Esophagus muscularis mucosa (tissue), 4 donors: Measurements from ENCODE around the gene CDH4. TPM values are rescaled to one million over a fixed set of nuclear protein-coding genes. Genes with fewer than 3 reads are reported as not detected.

Experiments used
- DNase-seq: peaks from one replicate; pipeline ENCODE4 v3.0.0-alpha.2; 2017; ENCODE audit errors: extremely low spot score
- H3K27ac ChIP-seq, 4 donors: fragments of 200-600 bp; sonication (generic); replicated peaks in 1 of 4; 1 replicate in 3 of 4; 2 replicates in 1 of 4; pipeline ENCODE4 v1.5.1; 2016 to 2019; ENCODE audit warnings: mild to moderate bottlenecking in 1 of 4
- H3K27me3 ChIP-seq, 4 donors: fragments of 200-600 bp; sonication (generic); one replicate each; pipeline versions ENCODE4 v1.5.1 to v1.6.0; 2016 to 2019
- H3K36me3 ChIP-seq, 4 donors: fragments of 200-600 bp; sonication (generic); one replicate each; pipeline ENCODE4 v1.5.1; 2016 to 2019
- H3K4me1 ChIP-seq, 4 donors: fragments of 200-600 bp; sonication (generic); one replicate each; pipeline ENCODE4 v1.5.1; 2016 to 2019
- H3K4me3 ChIP-seq, 4 donors: fragments of 200-600 bp; sonication (generic); 1 replicate in 2 of 4; 2 replicates in 2 of 4; pipeline ENCODE4 v1.5.1; 2016 to 2019; ENCODE audit warnings: mild to moderate bottlenecking in 4 of 4, moderate library complexity in 1 of 4
- H3K9me3 ChIP-seq, 4 donors: fragments of 200-600 bp; sonication (generic); 1 replicate in 3 of 4; 2 replicates in 1 of 4; pipeline ENCODE4 v1.5.1; 2016 to 2019
- EP300 ChIP-seq: sonication (generic); formaldehyde crosslinking; IDR thresholded peaks from one replicate; pipeline ENCODE4 v1.6.1; 2017; ENCODE audit warnings: antibody characterized with exemption
- POLR2A ChIP-seq: fragments of 450-650 bp; IDR thresholded peaks from one replicate; pipeline ENCODE4 v1.6.1; 2017; ENCODE audit warnings: antibody characterized with exemption, moderate library complexity, mild to moderate bottlenecking, low read depth
- POLR2AphosphoS5 ChIP-seq, 2 donors: sonication (generic); formaldehyde crosslinking; IDR thresholded peaks; one replicate each; pipeline ENCODE4 v1.6.1; 2017; ENCODE audit warnings: antibody characterized with exemption in 2 of 2
- WGBS: methylation state at CpG from one replicate; pipeline ENCODE4 v1.1.5; 2018; 5-methylcytosine and 5-hydroxymethylcytosine counted together
- intact Hi-C: fragments of 100-400 bp; cut with DNase I; formaldehyde crosslinking; loops from one replicate; pipeline ENCODE4 v1.15.1; 2023
- total RNA-seq, 4 donors: library from RNA; depleted of rRNA; stranded (reverse); fragments of >200 nt; gene quantifications; one replicate each; pipeline versions ENCODE4 v1.1.0 to v1.2.1, GENCODE V29; 2016
- TF ChIP-seq, protein P1 (sequence below), 3 experiments: fragments of 200-600 bp in 2 of 3; fragments of 450-650 bp in 1 of 3; sonication (generic) in 2 of 3; IDR thresholded peaks; one replicate each; pipeline ENCODE4 v1.5.1; 2017 to 2019; ENCODE audit warnings: antibody characterized with exemption in 3 of 3, mild to moderate bottlenecking in 2 of 3, moderate library complexity in 1 of 3

CDH4 gene
- total RNA-seq, 4 donors from 2014 or later: 0.42 to 1.3 (median 0.48) TPM

DNA sequence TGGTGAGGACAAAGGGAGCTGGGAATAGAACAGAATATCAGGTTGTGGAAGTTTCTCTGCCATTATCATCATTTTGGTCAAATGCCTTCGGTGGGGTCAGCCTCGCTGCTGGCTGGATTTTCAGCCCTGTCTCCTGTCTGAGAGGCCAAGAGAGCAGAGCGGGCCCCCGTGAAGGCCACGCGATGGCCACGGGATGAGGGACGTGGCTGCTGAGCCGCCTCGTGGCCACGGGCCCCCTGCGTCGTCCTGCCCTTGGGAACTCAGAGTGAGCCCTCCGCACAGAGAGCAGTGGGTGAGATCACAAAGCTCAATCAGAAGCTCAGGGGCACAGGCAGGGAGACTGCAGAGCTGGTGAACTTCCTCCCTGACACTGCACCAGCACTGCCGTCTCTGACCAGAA lies 363.7 kb downstream of the CDH4 start:
- Histone ChIP-seq H3K4me3 (no peak overlapping the region), H3K27me3 (peaks cover 0 to 60% (median 0%) of the 10 kb centered on the region in 4 donors), H3K9me3 (peaks cover 0 to 12% (median 4%) of the 10 kb centered on the region in 4 donors), H3K4me1 (no peaks in the 10 kb centered on the region), H3K36me3 (no peaks in the 10 kb centered on the region), H3K27ac (no peak overlapping the region)
- no peak for DNase-seq
- WGBS: 88% methylated on average over 11 of the region's 15 CpGs
- intact Hi-C loops: no loop called here
- TF ChIP-seq POLR2AphosphoS5 (IDR thresholded peaks at IDR 0.05): no peak
- TF ChIP-seq POLR2A: no peak
- TF ChIP-seq, protein P1, sequence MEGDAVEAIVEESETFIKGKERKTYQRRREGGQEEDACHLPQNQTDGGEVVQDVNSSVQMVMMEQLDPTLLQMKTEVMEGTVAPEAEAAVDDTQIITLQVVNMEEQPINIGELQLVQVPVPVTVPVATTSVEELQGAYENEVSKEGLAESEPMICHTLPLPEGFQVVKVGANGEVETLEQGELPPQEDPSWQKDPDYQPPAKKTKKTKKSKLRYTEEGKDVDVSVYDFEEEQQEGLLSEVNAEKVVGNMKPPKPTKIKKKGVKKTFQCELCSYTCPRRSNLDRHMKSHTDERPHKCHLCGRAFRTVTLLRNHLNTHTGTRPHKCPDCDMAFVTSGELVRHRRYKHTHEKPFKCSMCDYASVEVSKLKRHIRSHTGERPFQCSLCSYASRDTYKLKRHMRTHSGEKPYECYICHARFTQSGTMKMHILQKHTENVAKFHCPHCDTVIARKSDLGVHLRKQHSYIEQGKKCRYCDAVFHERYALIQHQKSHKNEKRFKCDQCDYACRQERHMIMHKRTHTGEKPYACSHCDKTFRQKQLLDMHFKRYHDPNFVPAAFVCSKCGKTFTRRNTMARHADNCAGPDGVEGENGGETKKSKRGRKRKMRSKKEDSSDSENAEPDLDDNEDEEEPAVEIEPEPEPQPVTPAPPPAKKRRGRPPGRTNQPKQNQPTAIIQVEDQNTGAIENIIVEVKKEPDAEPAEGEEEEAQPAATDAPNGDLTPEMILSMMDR (IDR thresholded peaks at IDR 0.05): no peak
- no peak for TF ChIP-seq EP300

DNA sequence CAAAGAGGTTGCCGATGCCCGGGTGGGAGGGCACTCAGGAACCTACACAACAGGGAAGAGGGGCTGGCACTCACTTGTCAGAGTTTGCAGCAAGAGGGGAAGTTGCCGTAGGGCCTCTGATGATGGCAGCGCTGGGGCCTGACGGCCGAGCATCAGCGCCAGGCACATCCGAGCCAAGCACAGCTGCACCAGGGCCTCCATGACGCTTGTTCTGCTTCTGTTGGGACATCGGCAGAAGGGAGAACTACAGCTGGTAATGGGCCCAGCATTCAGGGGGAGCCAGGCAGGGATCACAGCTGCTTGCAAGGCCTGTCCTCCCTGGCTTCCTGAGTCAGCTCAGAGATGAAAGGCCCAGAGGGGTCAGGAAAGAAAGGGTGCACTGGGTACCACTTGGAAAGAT lies 367.7 kb downstream of the CDH4 start:
- TF ChIP-seq POLR2AphosphoS5 (IDR thresholded peaks at IDR 0.05) (no peak), POLR2A (no peak), EP300 (no peak)
- TF ChIP-seq, protein P1 (IDR thresholded peaks at IDR 0.05): no peak
- H3K27me3 ChIP-seq: peaks cover 0 to 60% (median 0%) of the 10 kb centered on the region in 4 donors
- intact Hi-C loops: no loop called here
- H3K4me3 ChIP-seq: no peak overlapping the region
- H3K4me1 ChIP-seq: no peaks in the 10 kb centered on the region
- no peak for DNase-seq
- WGBS: 88% methylated on average over 9 of the region's 10 CpGs
- H3K9me3 ChIP-seq: no peaks in the 10 kb centered on the region
- H3K27ac ChIP-seq: no peak overlapping the region
- H3K36me3 ChIP-seq: no peaks in the 10 kb centered on the region

DNA sequence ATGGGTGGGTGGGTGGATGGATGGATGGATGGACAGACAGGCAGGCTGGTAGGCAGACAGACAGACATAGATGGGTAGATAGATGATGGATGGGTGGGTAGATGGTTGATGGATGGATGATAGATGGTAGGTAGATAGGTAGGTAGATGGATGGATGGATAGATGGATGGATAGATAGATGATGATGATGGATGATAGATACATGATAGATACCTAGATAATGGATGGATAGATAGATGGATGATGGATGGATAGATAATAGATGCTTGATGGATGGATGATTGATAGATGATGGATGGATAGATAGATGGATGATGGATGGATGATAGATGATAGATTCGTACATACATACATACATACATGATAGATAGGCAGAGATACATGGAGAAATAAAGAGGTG lies 368.1 kb downstream of the CDH4 start:
- Histone ChIP-seq H3K27ac (no peak overlapping the region), H3K9me3 (no peaks in the 10 kb centered on the region), H3K27me3 (peaks cover 0 to 60% (median 0%) of the 10 kb centered on the region in 4 donors), H3K36me3 (no peaks in the 10 kb centered on the region), H3K4me1 (no peaks in the 10 kb centered on the region), H3K4me3 (no peak overlapping the region)
- intact Hi-C loops: no loop called here
- WGBS: 0% methylated on average over 1 of the region's 1 CpG
- no peak for DNase-seq
- TF ChIP-seq, protein P1 (IDR thresholded peaks at IDR 0.05): no peak
- TF ChIP-seq EP300: no peak
- no peak for TF ChIP-seq POLR2AphosphoS5 (IDR thresholded peaks at IDR 0.05)
- no peak for TF ChIP-seq POLR2A

DNA sequence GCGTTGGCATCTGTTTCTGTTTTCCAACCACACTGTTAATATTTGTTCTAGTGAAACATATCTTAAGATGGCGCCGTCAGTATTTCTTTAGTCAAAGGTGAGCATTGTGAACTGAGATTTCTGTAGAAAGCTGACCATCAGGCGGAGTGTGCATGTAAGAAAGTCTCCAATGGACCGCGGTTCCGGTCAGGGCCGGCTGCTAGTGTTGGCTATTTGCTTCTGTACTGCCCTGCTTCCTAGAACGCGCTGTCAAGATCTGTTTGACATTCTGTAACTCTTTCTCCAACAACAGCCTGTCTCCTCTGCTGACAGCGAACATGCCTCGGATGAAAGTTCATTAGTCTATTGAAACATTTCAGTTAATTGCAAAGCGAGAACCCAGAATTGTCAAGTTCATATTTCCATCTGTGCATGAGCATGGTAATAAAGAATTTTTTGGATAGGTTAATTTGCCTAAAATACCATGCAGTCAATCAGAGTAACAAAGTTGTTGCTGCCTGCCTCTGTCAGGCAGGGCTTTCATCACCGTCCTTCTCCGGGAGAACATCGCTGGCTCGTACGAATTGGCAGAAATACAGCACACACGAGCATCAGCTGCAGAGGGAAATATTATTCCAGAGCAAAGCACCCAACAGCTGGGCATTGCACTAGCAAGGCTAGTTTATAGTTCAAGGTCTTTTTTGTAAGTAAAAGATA lies 369.1 kb downstream of the CDH4 start:
- TF ChIP-seq, protein P1 (IDR thresholded peaks at IDR 0.05): no peak
- no peak for TF ChIP-seq POLR2A
- no peak for TF ChIP-seq POLR2AphosphoS5 (IDR thresholded peaks at IDR 0.05)
- WGBS: 51% methylated on average over 19 of the region's 19 CpGs
- Histone ChIP-seq H3K9me3 (no peaks in the 10 kb centered on the region), H3K4me1 (no peaks in the 10 kb centered on the region), H3K27ac (no peak overlapping the region), H3K36me3 (no peaks in the 10 kb centered on the region), H3K4me3 (no peak overlapping the region), H3K27me3 (peaks cover 0 to 58% (median 0%) of the 10 kb centered on the region in 4 donors)
- intact Hi-C loops: no loop called here
- DNase-seq: no peak

- TF ChIP-seq POLR2A: no peak
- TF ChIP-seq POLR2AphosphoS5 (IDR thresholded peaks at IDR 0.05): no peak
- TF ChIP-seq, protein P1 (IDR thresholded peaks at IDR 0.05): no peak
- 83% methylated on average over 10 of the region's 10 CpGs for WGBS
- H3K9me3 ChIP-seq: no peaks in the 10 kb centered on the region
- no peak overlapping the region for H3K4me3 ChIP-seq
- no peak overlapping the region for H3K27ac ChIP-seq
- intact Hi-C loops: no loop called here
- no peak for DNase-seq
- no peaks in the 10 kb centered on the region for H3K4me1 ChIP-seq
- H3K27me3 ChIP-seq: peaks cover 0 to 59% (median 0%) of the 10 kb centered on the region in 4 donors
- H3K36me3 ChIP-seq: no peaks in the 10 kb centered on the region
These were observed 369.8 kb downstream of the CDH4 start for GRCh38 chr20:61621852-61622251.
